ENCODE measurements around the gene CPED1. TPM values are rescaled to one million over a fixed set of nuclear protein-coding genes. Genes with fewer than 3 reads are reported as not detected.
A peak's percentile ranks its signal among the peaks of the same experiment; 100 is the strongest.

The CPED1 gene
- total RNA-seq, 1 experiment from 2014 or later = 0.44 TPM

GRCh38 chr7:121343302-121343701, 354.8 kb downstream of the CPED1 start (continued):
- TF ChIP-seq ATF2 (CRISPR knock-in tag; IDR thresholded peaks at IDR 0.05; ENCODE audit: borderline replicate concordance, low read depth) (no peak), ZNF138 (CRISPR knock-in tag; conservative IDR thresholded peaks at IDR 0.05) (no peak)

GRCh38 chr7:121344093-121344492, 355.6 kb downstream of the CPED1 start:
- Mint-ChIP-seq H3K9me3 (no peaks in the 10 kb centered on the region), H3K4me1 (no peaks in the 10 kb centered on the region), H3K27ac (no peak overlapping the region), H3K36me3 (peaks cover 11% of the 10 kb centered on the region; the same call in 1 of the 2 replicates), H3K27me3 (ENCODE audit: low read depth) (no peaks in the 10 kb centered on the region), H3K4me3 (no peak overlapping the region)
- TF ChIP-seq MYBL2 (CRISPR knock-in tag; IDR thresholded peaks at IDR 0.05) = no peak
- TF ChIP-seq ZNF138 (CRISPR knock-in tag; conservative IDR thresholded peaks at IDR 0.05) = no peak
- TF ChIP-seq GTF2I (CRISPR knock-in tag; conservative IDR thresholded peaks at IDR 0.05) = no peak
- no peak for TF ChIP-seq ZNF396 (CRISPR knock-in tag; IDR thresholded peaks at IDR 0.05; ENCODE audit: borderline replicate concordance)
- TF ChIP-seq SP1 (CRISPR knock-in tag; conservative IDR thresholded peaks at IDR 0.05) = no peak
- TF ChIP-seq AR (CRISPR knock-in tag; IDR thresholded peaks at IDR 0.05) = no peak
- no peak for TF ChIP-seq GRHL2 (CRISPR knock-in tag; IDR thresholded peaks at IDR 0.05; ENCODE audit: insufficient replicate concordance, severe bottlenecking)
- no peak for TF ChIP-seq NFATC4 (CRISPR knock-in tag; IDR thresholded peaks at IDR 0.05)
- ATAC-seq = no peak
- no peak for DNase-seq (ENCODE audit: low spot score)
- CTCF ChIA-PET = no interaction called here
- POLR2A ChIA-PET = no interaction called here

- Mint-ChIP-seq H3K27ac (no peak overlapping the region), H3K4me1 (no peaks in the 10 kb centered on the region), H3K4me3 (no peak overlapping the region), H3K27me3 (ENCODE audit: low read depth) (no peaks in the 10 kb centered on the region), H3K36me3 (peaks cover 11% of the 10 kb centered on the region; the same call in 1 of the 2 replicates), H3K9me3 (no peaks in the 10 kb centered on the region)
- CTCF ChIA-PET = no interaction called here
- ATAC-seq (peak; percentile 50; the same call in 1 of the 2 replicates), DNase-seq (ENCODE audit: low spot score) (no peak)
- POLR2A ChIA-PET = no interaction called here
- TF ChIP-seq ZNF512 (CRISPR knock-in tag; IDR thresholded peaks at IDR 0.05; ENCODE audit: borderline replicate concordance) = no peak
- TF ChIP-seq ZNF416 (CRISPR knock-in tag; IDR thresholded peaks at IDR 0.05) = no peak
- no peak for TF ChIP-seq ATF6 (CRISPR knock-in tag; IDR thresholded peaks at IDR 0.05)
- TF ChIP-seq ARID4B (CRISPR knock-in tag; IDR thresholded peaks at IDR 0.05; ENCODE audit: borderline replicate concordance) = no peak
- TF ChIP-seq ESRRA (CRISPR knock-in tag; IDR thresholded peaks at IDR 0.05; ENCODE audit: borderline replicate concordance) = no peak
- TF ChIP-seq JAZF1 (CRISPR knock-in tag; IDR thresholded peaks at IDR 0.05) = no peak
- no peak for TF ChIP-seq FOXK1 (CRISPR knock-in tag; IDR thresholded peaks at IDR 0.05)
- no peak for TF ChIP-seq CTCF (IDR thresholded peaks at IDR 0.05)
- TF ChIP-seq ATF2 (CRISPR knock-in tag; IDR thresholded peaks at IDR 0.05; ENCODE audit: borderline replicate concordance, low read depth) = no peak
Measured at GRCh38 chr7:121344497-121344896, 356.0 kb downstream of the CPED1 start.

Data from WTC11 (cell line).